B cell (primary cell): ENCODE results near the gene DNAAF1. TPM values are rescaled to one million over a fixed set of nuclear protein-coding genes. Genes with fewer than 3 reads are reported as not detected.

ENCODE experiments used
- ATAC-seq: fragments of 200-7000 bp; cut with Tn5 transposase; one replicate; pipeline ENCODE4 v1.10.0; 2021; ENCODE audit warnings: low read depth, mild to moderate bottlenecking, moderate number of reproducible peaks, moderate library complexity
- CTCF ChIA-PET: fragments of 350-600 bp; sonication (Branson Sonifier 250); formaldehyde crosslinking; loops from one replicate; lab custom pipeline; 2021; ENCODE audit warnings: antibody characterized with exemption, inconsistent platforms; lab: Charles Lee
- POLR2A ChIA-PET: fragments of 350-600 bp; sonication (Branson Sonifier 250); formaldehyde crosslinking; loops from one replicate; lab custom pipeline; 2021; ENCODE audit warnings: antibody characterized with exemption; lab: Charles Lee
- DNase-seq: peaks from one replicate; pipeline ENCODE4 v3.0.0; 2013
- H2AFZ ChIP-seq: 2 replicates; pipeline ENCODE4 v1.6.1; 2012; ENCODE audit warnings: mild to moderate bottlenecking, low read depth, low read length; ENCODE audit not compliant: insufficient read depth, poor library complexity, severe bottlenecking
- H3K27ac ChIP-seq, 2 donors: 1 replicate in 1 of 2; 2 replicates in 1 of 2; pipeline ENCODE4 v1.5.1; 2012 to 2013; ENCODE audit warnings: low read length in 2 of 2, mild to moderate bottlenecking in 2 of 2, moderate library complexity in 1 of 2
- H3K27me3 ChIP-seq, 4 experiments: fragments of 200-600 bp in 1 of 4; sonication (generic) in 1 of 4; replicated peaks in 1 of 4; 1 replicate in 2 of 4; 2 replicates in 2 of 4; pipeline versions ENCODE4 v1.6.1 to v1.7.0; 2013 to 2016; ENCODE audit warnings: low read length in 3 of 4, mild to moderate bottlenecking in 2 of 4, mixed read lengths in 1 of 4, moderate library complexity in 1 of 4; ENCODE audit not compliant: insufficient read depth in 4 of 4, control insufficient read depth in 3 of 4; ENCODE audit errors: control extremely low read depth in 1 of 4
- H3K36me3 ChIP-seq, 2 experiments: replicated peaks in 1 of 2; 1 replicate in 1 of 2; 2 replicates in 1 of 2; pipeline versions ENCODE4 v1.6.1 to v1.7.1; 2013; ENCODE audit warnings: low read length in 1 of 2; ENCODE audit not compliant: insufficient read depth in 2 of 2, control insufficient read depth in 1 of 2; ENCODE audit errors: control extremely low read depth in 1 of 2, extremely low read depth in 1 of 2
- H3K4me1 ChIP-seq, 2 donors: fragments of 200-600 bp in 1 of 2; sonication (generic) in 1 of 2; 1 replicate in 1 of 2; 2 replicates in 1 of 2; pipeline versions ENCODE4 v1.5.1 to v1.6.1; 2013 to 2017; ENCODE audit warnings: low read length in 2 of 2; ENCODE audit not compliant: control insufficient read depth in 2 of 2, insufficient read depth in 2 of 2
- H3K4me2 ChIP-seq: replicated peaks from 2 replicates; pipeline ENCODE3; 2012; ENCODE audit warnings: mild to moderate bottlenecking, low read depth, low read length; ENCODE audit not compliant: poor library complexity, severe bottlenecking
- H3K4me3 ChIP-seq, 5 experiments: fragments of 200-600 bp in 1 of 5; sonication (generic) in 1 of 5; 1 replicate in 3 of 5; 2 replicates in 2 of 5; pipeline versions ENCODE4 v1.5.1 to v1.7.0; 2011 to 2016; ENCODE audit warnings: low read length in 4 of 5, mild to moderate bottlenecking in 4 of 5, low read depth in 2 of 5, control low read depth in 1 of 5, moderate library complexity in 1 of 5; ENCODE audit not compliant: insufficient read depth in 1 of 5; ENCODE audit errors: control extremely low read depth in 1 of 5, extremely low read depth in 1 of 5
- H3K79me2 ChIP-seq: fragments of 200-600 bp; sonication (generic); one replicate; pipeline ENCODE4 v1.6.0; 2016; ENCODE audit warnings: low read length; ENCODE audit not compliant: control insufficient read depth, insufficient read depth
- H3K9ac ChIP-seq: fragments of 200-600 bp; sonication (generic); 2 replicates; pipeline ENCODE4 v1.6.1; 2017; ENCODE audit warnings: mild to moderate bottlenecking, low read length, moderate library complexity
- H3K9me3 ChIP-seq, 3 donors: one replicate each; pipeline versions ENCODE4 v1.6.1 to v1.7.1; 2013; ENCODE audit warnings: low read length in 2 of 3; ENCODE audit not compliant: control insufficient read depth in 2 of 3, insufficient read depth in 1 of 3; ENCODE audit errors: control extremely low read depth in 1 of 3
- H4K20me1 ChIP-seq: 2 replicates; pipeline ENCODE4 v1.6.0; 2012; ENCODE audit warnings: mild to moderate bottlenecking, low read length; ENCODE audit not compliant: insufficient read depth, control insufficient read depth, poor library complexity, severe bottlenecking
- H3K27ac Mint-ChIP-seq: one replicate; pipeline ENCODE4 v1.8.0; 2021; ENCODE audit warnings: mixed read lengths
- H3K27me3 Mint-ChIP-seq: one replicate; pipeline ENCODE4 v1.8.0; 2021; ENCODE audit warnings: mixed read lengths
- H3K4me1 Mint-ChIP-seq: one replicate; pipeline ENCODE4 v1.8.0; 2021; ENCODE audit warnings: mixed read lengths
- H3K4me3 Mint-ChIP-seq: one replicate; pipeline ENCODE4 v1.8.0; 2021; ENCODE audit warnings: mixed read lengths
- H3K9me3 Mint-ChIP-seq: one replicate; pipeline ENCODE4 v1.8.0; 2022; ENCODE audit warnings: mixed read lengths; ENCODE audit not compliant: insufficient read depth
- EZH2 ChIP-seq: IDR thresholded peaks from 2 replicates; pipeline ENCODE4 v1.6.1; 2012; ENCODE audit warnings: borderline replicate concordance, low read depth, mild to moderate bottlenecking, moderate library complexity, low read length; ENCODE audit not compliant: insufficient read depth, poor library complexity, severe bottlenecking
- WGBS: methylation state at CpG from one replicate; pipeline ENCODE4 v1.1.5; 2013; ENCODE audit warnings: missing lambda C conversion rate; ENCODE audit not compliant: insufficient coverage; 5-methylcytosine and 5-hydroxymethylcytosine counted together
- intact Hi-C: fragments of 100-400 bp; cut with micrococcal nuclease; formaldehyde crosslinking; loops from one replicate; pipeline ENCODE4 v1.10.0; 2022
- polyA plus RNA-seq: library from polyadenylated mRNA; depleted of rRNA; stranded (reverse); fragments of >200 nt; gene quantifications from 2 replicates; pipeline ENCODE4 v1.2.3, GENCODE V29; 2012
- total RNA-seq, 2 donors: library from RNA; stranded (reverse); fragments of 120-200 nt in 1 of 2; gene quantifications; 1 replicate in 1 of 2; 2 replicates in 1 of 2; pipeline versions ENCODE4 v1.2.3 to v1.2.4, GENCODE V29; 2013 to 2022
- TF ChIP-seq, protein P1 (sequence below): fragments of 200-600 bp; IDR thresholded peaks from one replicate; pipeline ENCODE4 v1.8.0; 2022; ENCODE audit warnings: antibody characterized with exemption, mild to moderate bottlenecking

Gene DNAAF1
- total and polyA plus RNA-seq, 2 donors (not counting 1 experiment from before 2014, with no cell fraction given), result 0.24 to 0.30 TPM

DNA sequence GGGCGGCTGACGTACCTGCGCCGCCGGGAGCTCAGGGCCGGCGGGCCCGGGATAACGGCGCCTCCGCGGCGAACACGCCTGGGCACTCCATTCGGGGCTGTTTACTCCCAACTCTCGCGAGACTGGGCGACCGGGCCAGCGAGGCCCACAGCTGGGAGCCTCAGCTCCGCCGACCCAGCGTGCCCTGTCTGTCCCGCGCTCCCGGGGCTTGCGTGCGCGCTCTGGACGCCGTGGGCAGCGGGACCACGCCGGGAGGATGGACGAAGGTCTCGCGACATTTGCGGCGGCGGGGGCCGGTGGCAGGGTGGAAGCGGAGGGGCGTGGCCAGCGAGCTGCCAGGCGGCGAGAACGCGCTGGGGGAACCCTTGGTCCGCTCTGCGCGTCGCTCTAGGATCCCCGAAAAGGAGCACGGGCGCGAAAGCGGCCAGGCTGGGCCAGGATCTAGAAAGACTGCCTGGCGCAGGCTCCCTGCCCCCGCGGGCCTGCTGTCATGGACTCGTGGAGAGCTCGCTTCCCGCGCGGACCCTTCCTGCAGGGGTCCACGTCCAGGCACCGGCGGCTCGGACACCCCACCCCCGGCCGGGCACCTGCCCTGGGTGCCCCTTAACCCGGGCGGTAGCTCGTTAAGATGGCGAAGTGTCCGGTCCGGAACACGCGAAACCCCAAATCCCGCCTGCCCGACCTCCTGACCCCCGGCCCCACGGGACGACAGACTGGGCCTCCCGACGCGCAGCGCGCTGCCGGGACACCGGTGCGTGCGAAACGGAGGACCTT, 28.2 kb upstream of the DNAAF1 start, which contains the start of gene MBTPS1:
Gene MBTPS1, minus strand, starts transcription at position 223 of the 774 bp plus-strand sequence. CDS start 15,159 bp downstream, outside the sequence.
- Mint-ChIP-seq H3K4me3 (peak within 1 kb of the TSS; percentile 97), H3K9me3 (no peaks in the 10 kb centered on the region), H3K27me3 (no peaks in the 10 kb centered on the region), H3K27ac (peak within 1 kb of the TSS; percentile 96), H3K4me1 (peaks cover 20% of the 10 kb centered on the region)
- intact Hi-C loops, result loop anchor here (1.0 kb wide), 3 partner anchors 28 to 309 kb away; partner anchors contain the start of genes DNAAF1, HSDL1 and TAF1C
- peak; percentile 99 for DNase-seq
- peak within 1 kb of the TSS; percentile 83 to 97 (median 94) for H3K4me3 ChIP-seq
- POLR2A ChIA-PET, result interaction anchor here (0.6 to 1.6 kb wide), 7 partner anchors 14 to 70 kb away, joined by 3 to 5 read pairs (median 4); partner anchors contain the start of genes DNAAF1, HSDL1 and TAF1C
- CTCF ChIA-PET, result interaction anchor here (0.8 to 3.2 kb wide), 15 partner anchors 11 to 389 kb away, joined by 3 to 28 read pairs (median 7); partner anchors contain the start of genes DNAAF1, HSDL1 and TAF1C
- under 1% methylated on average over 94 of the region's 94 CpGs for WGBS
- H3K4me1 ChIP-seq, result peaks cover 16 to 20% of the 10 kb centered on the region in 2 donors
- H3K4me2 ChIP-seq, result peak within 1 kb of the TSS; percentile 95
- peaks cover 29% of the 10 kb centered on the region for H4K20me1 ChIP-seq
- no peaks in the 10 kb centered on the region for H3K36me3 ChIP-seq
- no peaks in the 10 kb centered on the region for H3K9me3 ChIP-seq
- H3K9ac ChIP-seq, result peak within 1 kb of the TSS; percentile 94
- H2AFZ ChIP-seq, result peak within 1 kb of the TSS; percentile 98
- H3K27me3 ChIP-seq, result no peaks in the 10 kb centered on the region
- peaks cover 43% of the 10 kb centered on the region for H3K79me2 ChIP-seq
- TF ChIP-seq, protein P1, sequence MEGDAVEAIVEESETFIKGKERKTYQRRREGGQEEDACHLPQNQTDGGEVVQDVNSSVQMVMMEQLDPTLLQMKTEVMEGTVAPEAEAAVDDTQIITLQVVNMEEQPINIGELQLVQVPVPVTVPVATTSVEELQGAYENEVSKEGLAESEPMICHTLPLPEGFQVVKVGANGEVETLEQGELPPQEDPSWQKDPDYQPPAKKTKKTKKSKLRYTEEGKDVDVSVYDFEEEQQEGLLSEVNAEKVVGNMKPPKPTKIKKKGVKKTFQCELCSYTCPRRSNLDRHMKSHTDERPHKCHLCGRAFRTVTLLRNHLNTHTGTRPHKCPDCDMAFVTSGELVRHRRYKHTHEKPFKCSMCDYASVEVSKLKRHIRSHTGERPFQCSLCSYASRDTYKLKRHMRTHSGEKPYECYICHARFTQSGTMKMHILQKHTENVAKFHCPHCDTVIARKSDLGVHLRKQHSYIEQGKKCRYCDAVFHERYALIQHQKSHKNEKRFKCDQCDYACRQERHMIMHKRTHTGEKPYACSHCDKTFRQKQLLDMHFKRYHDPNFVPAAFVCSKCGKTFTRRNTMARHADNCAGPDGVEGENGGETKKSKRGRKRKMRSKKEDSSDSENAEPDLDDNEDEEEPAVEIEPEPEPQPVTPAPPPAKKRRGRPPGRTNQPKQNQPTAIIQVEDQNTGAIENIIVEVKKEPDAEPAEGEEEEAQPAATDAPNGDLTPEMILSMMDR, result peak; percentile 14
- no peak for TF ChIP-seq EZH2
- peak; percentile 87 for ATAC-seq
- peak within 1 kb of the TSS; percentile 75 to 94 for H3K27ac ChIP-seq
